ENCODE data around the gene EARS2. TPM values are rescaled to one million over a fixed set of nuclear protein-coding genes. Genes with fewer than 3 reads are reported as not detected.
A peak's percentile ranks its signal among the peaks of the same experiment; 100 is the strongest.

The EARS2 gene
- total and polyA plus RNA-seq, 2 of the 8 experiments (the other 6 are each of a cell fraction or from before 2014, with no cell fraction given): 47.8 to 111 TPM

DNA sequence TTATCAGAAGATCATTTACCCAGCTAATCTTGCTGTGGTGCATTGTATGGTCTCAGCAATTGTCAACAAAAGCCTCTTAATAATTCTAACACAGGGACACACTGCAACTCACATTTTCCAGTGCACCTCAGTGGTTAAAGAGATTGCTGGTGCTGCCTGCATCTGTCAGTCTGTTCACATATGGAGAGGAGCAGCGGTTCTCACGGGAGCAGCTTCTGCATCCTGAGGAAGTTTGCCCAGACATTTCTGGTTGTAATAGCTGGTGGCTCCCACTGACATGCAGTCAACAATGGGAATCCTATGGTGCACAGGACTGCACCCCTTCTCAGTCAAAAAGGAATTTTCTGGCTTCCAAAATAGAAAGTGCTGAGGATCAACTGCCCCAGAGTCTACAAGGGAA is 54.7 kb downstream of the EARS2 start:
- no peak overlapping the region for H2AK5ac ChIP-seq (ENCODE audit: low read depth, low read length)
- no peak overlapping the region for H2AFZ ChIP-seq (ENCODE audit: low read length)
- no peak overlapping the region for H3K9ac ChIP-seq (replicated peaks in 1 of 4; ENCODE audit: extremely low read depth in 1 of 4, low read depth in 3 of 4, low read length in 3 of 4)
- peaks cover 35% of the 10 kb centered on the region for H3K79me1 ChIP-seq (ENCODE audit: low read depth, low read length)
- peaks cover 33 to 100% of the 10 kb centered on the region in 2 experiments for H3K79me2 ChIP-seq (ENCODE audit: control insufficient read depth in 1 of 2, insufficient read depth in 2 of 2, low read length in 2 of 2)
- no peaks in the 10 kb centered on the region for H3K23me2 ChIP-seq (ENCODE audit: low read depth, low read length)
- H3K27ac ChIP-seq (ENCODE audit: low read depth, low read length): no peak overlapping the region
- no peak overlapping the region for H4K8ac ChIP-seq (ENCODE audit: extremely low read depth, insufficient read depth, low read length)
- peaks cover 44 to 48% of the 10 kb centered on the region in 2 experiments for H4K20me1 ChIP-seq (replicated peaks in 1 of 2; ENCODE audit: control insufficient read depth in 1 of 2, insufficient read depth in 2 of 2, low read length in 2 of 2)
- TF ChIP-seq ZNF274 (IDR thresholded peaks at IDR 0.05; ENCODE audit: borderline replicate concordance, extremely low read depth, low read length): no peak
- no peak overlapping the region for H4K5ac ChIP-seq (ENCODE audit: insufficient read length, low read depth, low read length)
- H3K4ac ChIP-seq (replicated peaks; ENCODE audit: insufficient read length, low read depth, low read length): no peak overlapping the region
- H3K14ac ChIP-seq (ENCODE audit: insufficient read length): no peak overlapping the region
- H2BK15ac ChIP-seq (ENCODE audit: low read length): no peak overlapping the region
- H3K9me3 ChIP-seq (ENCODE audit: insufficient read depth in 2 of 2, low read depth in 1 of 2, low read length in 1 of 2): no peaks in the 10 kb centered on the region
- H3K36me3 ChIP-seq (ENCODE audit: control insufficient read depth in 2 of 4, insufficient read depth in 4 of 4, low read length in 3 of 4): peaks cover 0 to 5% (median 1%) of the 10 kb centered on the region in 4 experiments; a peak in 4 of 8 replicates
- no peak overlapping the region for H3K23ac ChIP-seq (ENCODE audit: insufficient read length)
- no peak overlapping the region for H2BK120ac ChIP-seq (replicated peaks; ENCODE audit: low read depth, low read length)
- peaks cover 0 to 14% (median 4%) of the 10 kb centered on the region in 4 experiments; a peak in 4 of 7 replicates for H3K4me1 ChIP-seq (replicated peaks in 1 of 4; ENCODE audit: control insufficient read depth in 3 of 4, insufficient read depth in 4 of 4, low read length in 3 of 4)
- no peak overlapping the region for H2BK12ac ChIP-seq (ENCODE audit: low read depth, low read length)
- H2BK20ac ChIP-seq (ENCODE audit: low read length): no peak overlapping the region
- no peak for FAIRE-seq
- H3K4me2 ChIP-seq (ENCODE audit: insufficient read depth in 1 of 2, low read depth in 2 of 2, low read length in 2 of 2): no peak overlapping the region; a peak in 1 of 4 replicates
- no peak overlapping the region for H3K4me3 ChIP-seq (ENCODE audit: extremely low read depth in 1 of 4, insufficient read depth in 2 of 4, low read depth in 3 of 4, low read length in 4 of 4)
- POLR2A ChIA-PET (ENCODE audit: partially characterized antibody): no interaction called here
- CTCF ChIA-PET (ENCODE audit: partially characterized antibody): interaction anchor here (0.7 to 1.3 kb wide), 2 partner anchors 67 to 112 kb away, joined by 3 read pairs; no protein-coding TSS in a partner anchor
- no peak for DNase-seq (ENCODE audit: low read depth in 1 of 2, low spot score in 2 of 2)
- H3K56ac ChIP-seq (replicated peaks; ENCODE audit: insufficient read length, low read depth, low read length): no peak overlapping the region
- H2BK5ac ChIP-seq (ENCODE audit: low read depth, low read length): 0 out of 2 replicates have a peak overlapping the region, but pooled peaks have one; percentile 6
- H3K18ac ChIP-seq (ENCODE audit: extremely low read depth, low read length): no peak overlapping the region
- H4K91ac ChIP-seq (replicated peaks; ENCODE audit: insufficient read length, low read length): no peak overlapping the region
- 80% methylated on average over 2 of the region's 2 CpGs; no CpG with 5 or more reads in 1 of the 2 experiments for WGBS, 2 experiments (ENCODE audit: extremely low coverage in 1 of 2, insufficient coverage in 1 of 2, insufficient read length in 1 of 2, insufficient replicate concordance in 2 of 2, low coverage in 1 of 2, low lambda C conversion rate in 2 of 2, missing lambda C conversion rate in 1 of 2)
- H3K27me3 ChIP-seq (replicated peaks in 1 of 4; ENCODE audit: control insufficient read depth in 3 of 4, extremely low read depth in 1 of 4, insufficient read depth in 3 of 4, low read length in 3 of 4): no peaks in the 10 kb centered on the region
